ENCODE measurements around the gene ARL11. TPM values are rescaled to one million over a fixed set of nuclear protein-coding genes. Genes with fewer than 3 reads are reported as not detected.

The ARL11 gene
- total RNA-seq, 4 donors from 2014 or later: 0.21 to 1.5 (median 1.2) TPM; not detected in 1

DNA sequence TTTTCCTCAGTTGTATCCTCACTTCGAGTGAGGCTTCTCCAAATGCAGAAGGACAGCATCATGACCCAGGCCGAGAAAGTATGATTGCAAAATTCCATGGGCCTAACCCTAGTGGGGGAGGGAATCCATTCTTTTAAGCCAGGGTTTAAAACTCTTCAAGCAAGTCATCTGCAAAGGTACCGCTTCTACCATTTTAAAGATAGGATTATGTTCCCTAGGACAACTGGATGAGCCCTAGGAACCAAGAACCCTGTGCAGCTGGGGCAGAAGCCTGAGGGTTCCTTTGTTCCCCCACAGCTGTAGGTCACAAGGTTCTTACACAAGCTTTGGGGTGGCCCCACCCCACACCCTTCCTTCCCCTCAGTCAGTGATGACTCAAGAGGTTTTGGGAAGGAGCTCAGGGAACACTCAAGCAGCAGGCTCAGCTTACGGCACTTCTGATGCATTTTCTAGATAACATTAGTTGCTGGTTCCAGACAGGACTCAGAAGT, 13.5 kb downstream of the ARL11 start:
- Histone ChIP-seq H3K9me3 (no peaks in the 10 kb centered on the region), H3K27ac (no peak overlapping the region), H3K36me3 (no peaks in the 10 kb centered on the region), H3K4me1 (no peaks in the 10 kb centered on the region), H3K4me3 (no peak overlapping the region), H3K27me3 (no peaks in the 10 kb centered on the region)
- TF ChIP-seq, protein P1, sequence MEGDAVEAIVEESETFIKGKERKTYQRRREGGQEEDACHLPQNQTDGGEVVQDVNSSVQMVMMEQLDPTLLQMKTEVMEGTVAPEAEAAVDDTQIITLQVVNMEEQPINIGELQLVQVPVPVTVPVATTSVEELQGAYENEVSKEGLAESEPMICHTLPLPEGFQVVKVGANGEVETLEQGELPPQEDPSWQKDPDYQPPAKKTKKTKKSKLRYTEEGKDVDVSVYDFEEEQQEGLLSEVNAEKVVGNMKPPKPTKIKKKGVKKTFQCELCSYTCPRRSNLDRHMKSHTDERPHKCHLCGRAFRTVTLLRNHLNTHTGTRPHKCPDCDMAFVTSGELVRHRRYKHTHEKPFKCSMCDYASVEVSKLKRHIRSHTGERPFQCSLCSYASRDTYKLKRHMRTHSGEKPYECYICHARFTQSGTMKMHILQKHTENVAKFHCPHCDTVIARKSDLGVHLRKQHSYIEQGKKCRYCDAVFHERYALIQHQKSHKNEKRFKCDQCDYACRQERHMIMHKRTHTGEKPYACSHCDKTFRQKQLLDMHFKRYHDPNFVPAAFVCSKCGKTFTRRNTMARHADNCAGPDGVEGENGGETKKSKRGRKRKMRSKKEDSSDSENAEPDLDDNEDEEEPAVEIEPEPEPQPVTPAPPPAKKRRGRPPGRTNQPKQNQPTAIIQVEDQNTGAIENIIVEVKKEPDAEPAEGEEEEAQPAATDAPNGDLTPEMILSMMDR (IDR thresholded peaks at IDR 0.05): no peak
- TF ChIP-seq POLR2A (IDR thresholded peaks at IDR 0.05): no peak
- DNase-seq: no peak
- intact Hi-C loops (cut with DNase I; ENCODE audit: low total_unique reads): no loop called here

DNA sequence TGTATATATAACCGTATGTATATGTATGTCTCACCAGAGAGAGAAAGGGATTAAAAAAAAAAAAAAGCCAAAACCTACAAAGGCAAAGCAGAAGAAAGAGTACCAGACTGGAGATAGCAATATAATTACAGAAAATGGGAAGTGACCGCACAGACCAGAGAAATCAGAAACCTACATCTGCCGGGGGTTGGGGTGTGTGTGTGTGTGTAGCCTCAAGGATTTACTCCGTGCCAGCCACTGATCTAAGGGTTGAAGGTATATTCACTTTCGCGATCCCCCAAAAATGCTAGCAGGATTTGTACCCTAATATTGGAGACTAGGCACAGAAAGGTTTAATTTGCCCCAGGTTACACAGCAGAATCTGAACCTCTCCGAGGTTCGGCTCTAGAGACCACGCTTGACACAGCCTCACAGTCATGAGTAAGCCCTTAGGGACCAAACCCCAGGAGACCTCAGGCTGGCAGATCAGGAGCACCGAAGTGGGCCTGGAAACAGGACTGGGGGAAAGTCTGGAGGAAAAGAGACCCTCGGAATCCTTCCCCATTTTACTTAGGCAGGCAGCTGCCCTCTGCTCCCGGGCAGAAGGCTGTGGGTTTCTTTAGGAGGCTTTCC, 14.8 kb downstream of the ARL11 start:
- H3K4me1 ChIP-seq: no peaks in the 10 kb centered on the region
- no peak overlapping the region for H3K27ac ChIP-seq
- DNase-seq: no peak
- no peaks in the 10 kb centered on the region for H3K27me3 ChIP-seq
- H3K36me3 ChIP-seq: no peaks in the 10 kb centered on the region
- H3K4me3 ChIP-seq: no peak overlapping the region
- intact Hi-C loops (cut with DNase I; ENCODE audit: low total_unique reads): no loop called here
- no peaks in the 10 kb centered on the region for H3K9me3 ChIP-seq
- TF ChIP-seq, protein P1 (IDR thresholded peaks at IDR 0.05): no peak
- TF ChIP-seq POLR2A (IDR thresholded peaks at IDR 0.05): no peak

DNA sequence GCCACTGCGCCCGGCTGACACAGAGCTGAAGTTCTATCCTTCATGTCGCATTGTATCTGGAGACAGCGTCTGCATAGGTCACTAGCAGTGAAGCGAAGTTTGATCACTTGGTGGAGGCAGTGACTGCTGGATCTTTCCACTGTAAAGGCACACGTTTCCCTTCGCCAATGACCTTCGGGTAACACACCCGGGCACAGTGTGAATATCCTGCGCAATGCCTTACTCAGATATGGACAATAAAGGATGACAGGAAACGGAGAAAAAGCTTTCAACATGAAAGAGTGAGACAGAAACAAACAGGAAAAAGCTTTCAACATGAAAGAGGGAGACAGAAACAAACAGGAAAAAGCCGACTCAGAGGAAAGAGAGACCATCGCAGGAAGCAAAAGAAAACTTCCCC, 17.1 kb downstream of the ARL11 start:
- DNase-seq: no peak
- no peak overlapping the region for H3K4me3 ChIP-seq
- TF ChIP-seq, protein P1 (IDR thresholded peaks at IDR 0.05): no peak
- TF ChIP-seq POLR2A (IDR thresholded peaks at IDR 0.05): no peak
- H3K4me1 ChIP-seq: no peaks in the 10 kb centered on the region
- no peak overlapping the region for H3K27ac ChIP-seq
- H3K27me3 ChIP-seq: no peaks in the 10 kb centered on the region
- intact Hi-C loops (cut with DNase I; ENCODE audit: low total_unique reads): no loop called here
- no peaks in the 10 kb centered on the region for H3K36me3 ChIP-seq
- H3K9me3 ChIP-seq: no peaks in the 10 kb centered on the region

- Histone ChIP-seq H3K27ac (no peak overlapping the region), H3K4me1 (no peaks in the 10 kb centered on the region), H3K4me3 (no peak overlapping the region), H3K36me3 (no peaks in the 10 kb centered on the region), H3K9me3 (no peaks in the 10 kb centered on the region), H3K27me3 (no peaks in the 10 kb centered on the region)
- no peak for DNase-seq
- intact Hi-C loops (cut with DNase I; ENCODE audit: low total_unique reads): no loop called here
- TF ChIP-seq, protein P1 (IDR thresholded peaks at IDR 0.05): no peak
- no peak for TF ChIP-seq POLR2A (IDR thresholded peaks at IDR 0.05)
Measured at GRCh38 chr13:49646688-49647087, 18.4 kb downstream of the ARL11 start.

DNA sequence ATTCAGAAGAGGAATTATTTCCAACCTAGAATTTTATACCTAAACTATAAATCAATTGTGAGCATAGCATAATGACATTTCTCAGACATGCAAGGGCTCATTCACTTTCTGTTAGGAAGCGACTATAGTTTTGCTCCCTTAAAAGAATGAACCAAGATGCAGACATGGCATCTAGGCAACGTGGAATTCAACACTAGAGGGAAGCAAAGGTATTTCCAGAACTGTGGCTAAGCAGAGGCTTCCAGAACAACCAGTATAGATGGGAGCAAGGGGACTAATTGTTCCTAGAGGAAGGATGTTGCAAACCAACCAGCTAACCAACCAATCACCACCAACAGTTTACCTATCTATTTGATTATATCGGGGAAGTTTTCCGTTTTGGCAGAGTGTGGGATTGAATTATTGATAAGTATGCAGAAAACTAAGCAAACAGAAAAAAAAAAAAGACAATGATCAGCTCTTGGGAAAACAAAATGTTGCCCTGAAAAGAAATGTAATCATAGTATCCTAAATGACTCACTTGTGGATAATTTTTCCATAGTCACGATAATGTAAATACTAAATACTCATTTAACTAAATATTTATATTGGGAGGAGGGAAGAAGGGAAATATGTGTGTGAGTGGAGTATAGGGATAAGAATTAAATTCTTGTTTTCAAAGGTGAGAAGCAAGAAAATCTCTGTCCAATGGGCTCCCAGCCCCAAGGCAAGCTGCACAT, 21.1 kb downstream of the ARL11 start:
- H3K4me1 ChIP-seq: no peaks in the 10 kb centered on the region
- TF ChIP-seq POLR2A (IDR thresholded peaks at IDR 0.05): no peak
- TF ChIP-seq, protein P1 (IDR thresholded peaks at IDR 0.05): peak in 3 of 4 experiments; percentile 24 to 42 (median 36)
- no peak overlapping the region for H3K27ac ChIP-seq
- H3K9me3 ChIP-seq: no peaks in the 10 kb centered on the region
- H3K36me3 ChIP-seq: no peaks in the 10 kb centered on the region
- intact Hi-C loops (cut with DNase I; ENCODE audit: low total_unique reads): no loop called here
- no peaks in the 10 kb centered on the region for H3K27me3 ChIP-seq
- no peak overlapping the region for H3K4me3 ChIP-seq
- DNase-seq: no peak

Measured in uterus (tissue), 4 donors.